ENCODE results near the gene USP32. TPM values are rescaled to one million over a fixed set of nuclear protein-coding genes. Genes with fewer than 3 reads are reported as not detected.

The USP32 gene
- total and polyA plus RNA-seq, 2 donors (not counting 1 experiment from before 2014, with no cell fraction given): 7.7 to 48.8 TPM

GRCh38 chr17:60369727-60370126 lies 22.2 kb downstream of the USP32 start:
- H3K4me1 ChIP-seq (ENCODE audit: control insufficient read depth in 2 of 2, insufficient read depth in 2 of 2, low read length in 2 of 2): peaks cover 4 to 9% of the 10 kb centered on the region in 2 donors
- Mint-ChIP-seq H3K27me3 (no peaks in the 10 kb centered on the region), H3K9me3 (ENCODE audit: insufficient read depth) (no peaks in the 10 kb centered on the region), H3K4me1 (peaks cover 16% of the 10 kb centered on the region), H3K27ac (no peak overlapping the region), H3K4me3 (no peak overlapping the region)
- POLR2A ChIA-PET: no interaction called here
- no peak overlapping the region for H3K4me3 ChIP-seq (ENCODE audit: control extremely low read depth in 1 of 5, extremely low read depth in 1 of 5, insufficient read depth in 1 of 5, low read depth in 2 of 5, low read length in 4 of 5)
- H2AFZ ChIP-seq (ENCODE audit: insufficient read depth, low read depth, low read length, poor library complexity, severe bottlenecking): no peak overlapping the region
- WGBS (ENCODE audit: insufficient coverage): 84% methylated on average over 2 of the region's 2 CpGs
- DNase-seq: no peak
- H3K79me2 ChIP-seq (ENCODE audit: control insufficient read depth, insufficient read depth, low read length): peaks cover 55% of the 10 kb centered on the region
- intact Hi-C loops (cut with micrococcal nuclease): no loop called here
- TF ChIP-seq EZH2 (IDR thresholded peaks at IDR 0.05; ENCODE audit: borderline replicate concordance, insufficient read depth, low read depth, low read length, poor library complexity, severe bottlenecking) (no peak), CTCF (IDR thresholded peaks at IDR 0.05) (no peak)
- ATAC-seq (ENCODE audit: low read depth): no peak
- H4K20me1 ChIP-seq (ENCODE audit: control insufficient read depth, insufficient read depth, low read length, poor library complexity, severe bottlenecking): peaks cover 23% of the 10 kb centered on the region
- no peaks in the 10 kb centered on the region for H3K36me3 ChIP-seq (replicated peaks in 1 of 2; ENCODE audit: control extremely low read depth in 1 of 2, control insufficient read depth in 1 of 2, extremely low read depth in 1 of 2, insufficient read depth in 2 of 2, low read length in 1 of 2)
- H3K27ac ChIP-seq (ENCODE audit: low read length in 2 of 2): no peak overlapping the region
- no peak overlapping the region for H3K4me2 ChIP-seq (replicated peaks; ENCODE audit: low read depth, low read length, poor library complexity, severe bottlenecking)
- CTCF ChIA-PET: no interaction called here
- no peaks in the 10 kb centered on the region for H3K9me3 ChIP-seq (ENCODE audit: control extremely low read depth in 1 of 3, control insufficient read depth in 2 of 3, insufficient read depth in 1 of 3, low read length in 2 of 3)
- no peak overlapping the region for H3K9ac ChIP-seq (ENCODE audit: low read length)
- no peaks in the 10 kb centered on the region for H3K27me3 ChIP-seq (replicated peaks in 1 of 4; ENCODE audit: control extremely low read depth in 1 of 4, control insufficient read depth in 3 of 4, insufficient read depth in 4 of 4, low read length in 3 of 4)

- no peak overlapping the region for H3K4me3 ChIP-seq (ENCODE audit: control extremely low read depth in 1 of 5, extremely low read depth in 1 of 5, insufficient read depth in 1 of 5, low read depth in 2 of 5, low read length in 4 of 5)
- no peak for ATAC-seq (ENCODE audit: low read depth)
- peaks cover 6% of the 10 kb centered on the region for H3K4me1 Mint-ChIP-seq
- no peak overlapping the region for H3K9ac ChIP-seq (ENCODE audit: low read length)
- POLR2A ChIA-PET: no interaction called here
- H3K27ac Mint-ChIP-seq: no peak overlapping the region
- no peak overlapping the region for H3K27ac ChIP-seq (ENCODE audit: low read length in 2 of 2)
- no peak overlapping the region for H3K4me3 Mint-ChIP-seq
- H3K9me3 Mint-ChIP-seq (ENCODE audit: insufficient read depth): no peaks in the 10 kb centered on the region
- H3K4me2 ChIP-seq (replicated peaks; ENCODE audit: low read depth, low read length, poor library complexity, severe bottlenecking): no peak overlapping the region
- H3K79me2 ChIP-seq (ENCODE audit: control insufficient read depth, insufficient read depth, low read length): peaks cover 49% of the 10 kb centered on the region
- no peaks in the 10 kb centered on the region for H3K27me3 Mint-ChIP-seq
- no CpG with 5 or more reads among the region's 3 CpGs for WGBS (ENCODE audit: insufficient coverage)
- CTCF ChIA-PET: no interaction called here
- H3K4me1 ChIP-seq (ENCODE audit: control insufficient read depth in 2 of 2, insufficient read depth in 2 of 2, low read length in 2 of 2): no peaks in the 10 kb centered on the region
- no peaks in the 10 kb centered on the region for H3K36me3 ChIP-seq (replicated peaks in 1 of 2; ENCODE audit: control extremely low read depth in 1 of 2, control insufficient read depth in 1 of 2, extremely low read depth in 1 of 2, insufficient read depth in 2 of 2, low read length in 1 of 2)
- no peak overlapping the region for H2AFZ ChIP-seq (ENCODE audit: insufficient read depth, low read depth, low read length, poor library complexity, severe bottlenecking)
- H4K20me1 ChIP-seq (ENCODE audit: control insufficient read depth, insufficient read depth, low read length, poor library complexity, severe bottlenecking): peaks cover 22% of the 10 kb centered on the region
- DNase-seq: no peak
- no peaks in the 10 kb centered on the region for H3K27me3 ChIP-seq (replicated peaks in 1 of 4; ENCODE audit: control extremely low read depth in 1 of 4, control insufficient read depth in 3 of 4, insufficient read depth in 4 of 4, low read length in 3 of 4)
- intact Hi-C loops (cut with micrococcal nuclease): no loop called here
- H3K9me3 ChIP-seq (ENCODE audit: control extremely low read depth in 1 of 3, control insufficient read depth in 2 of 3, insufficient read depth in 1 of 3, low read length in 2 of 3): peaks cover 0 to 4% (median 0%) of the 10 kb centered on the region in 3 donors
- no peak for TF ChIP-seq EZH2 (IDR thresholded peaks at IDR 0.05; ENCODE audit: borderline replicate concordance, insufficient read depth, low read depth, low read length, poor library complexity, severe bottlenecking)
- TF ChIP-seq CTCF (IDR thresholded peaks at IDR 0.05): no peak
Observed at GRCh38 chr17:60363700-60364405, 28.1 kb downstream of the USP32 start.

Data from B cell (primary cell).